Fibroblast of lung (primary cell): ENCODE measurements around the gene SLC6A11. TPM values are rescaled to one million over a fixed set of nuclear protein-coding genes. Genes with fewer than 3 reads are reported as not detected.

Source experiments
- DNase-seq, 2 donors: peaks; one replicate each; pipeline versions ENCODE4 v3.0.0 to v3.0.0-alpha.2; 2010; ENCODE audit warnings: low read depth in 2 of 2
- H2AFZ ChIP-seq: 2 replicates; pipeline ENCODE4 v1.5.1; 2012; ENCODE audit warnings: low read length, control low read depth, inconsistent platforms
- H3K27ac ChIP-seq: 2 replicates; pipeline ENCODE4 v1.5.1; 2011; ENCODE audit warnings: low read length, control low read depth; ENCODE audit not compliant: insufficient read depth
- H3K27me3 ChIP-seq: 2 replicates; pipeline ENCODE4 v1.5.1; 2011; ENCODE audit warnings: mild to moderate bottlenecking, low read length; ENCODE audit not compliant: control insufficient read depth, insufficient read depth
- H3K36me3 ChIP-seq: 2 replicates; pipeline ENCODE4 v1.5.1; 2011; ENCODE audit warnings: low read length; ENCODE audit not compliant: control insufficient read depth, insufficient read depth
- H3K4me1 ChIP-seq: 2 replicates; pipeline ENCODE4 v1.5.1; 2011; ENCODE audit warnings: low read length; ENCODE audit not compliant: control insufficient read depth, insufficient read depth; ENCODE audit errors: extremely low read depth
- H3K4me2 ChIP-seq: 2 replicates; pipeline ENCODE4 v1.5.1; 2011; ENCODE audit warnings: low read length, control low read depth; ENCODE audit not compliant: insufficient read depth; ENCODE audit errors: extremely low read depth
- H3K4me3 ChIP-seq, 4 experiments: fragments of 200-600 bp in 1 of 4; sonication (generic) in 1 of 4; replicated peaks in 1 of 4; 2 replicates each; pipeline ENCODE4 v1.5.1; 2011 to 2016; ENCODE audit warnings: low read length in 4 of 4, low read depth in 3 of 4, mild to moderate bottlenecking in 3 of 4, control low read depth in 2 of 4, inconsistent platforms in 1 of 4, mixed read lengths in 1 of 4; ENCODE audit not compliant: insufficient read depth in 1 of 4; ENCODE audit errors: control extremely low read depth in 1 of 4
- H3K79me2 ChIP-seq: 2 replicates; pipeline ENCODE4 v1.5.1; 2012; ENCODE audit warnings: mild to moderate bottlenecking, low read length, inconsistent platforms; ENCODE audit not compliant: control insufficient read depth, insufficient read depth
- H3K9ac ChIP-seq: 2 replicates; pipeline ENCODE4 v1.5.1; 2011; ENCODE audit warnings: mild to moderate bottlenecking, low read length, control low read depth; ENCODE audit not compliant: insufficient read depth
- H3K9me3 ChIP-seq: 2 replicates; pipeline ENCODE4 v1.5.1; 2012; ENCODE audit warnings: low read depth, low read length; ENCODE audit not compliant: control insufficient read depth, insufficient read depth
- H4K20me1 ChIP-seq: 2 replicates; pipeline ENCODE4 v1.5.1; 2011; ENCODE audit warnings: low read length; ENCODE audit not compliant: control insufficient read depth, insufficient read depth; ENCODE audit errors: extremely low read depth
- EZH2 ChIP-seq: IDR thresholded peaks from 2 replicates; pipeline ENCODE4 v1.5.1; 2012; ENCODE audit warnings: low read length, control low read depth, mild to moderate bottlenecking; ENCODE audit errors: missing control alignments
- polyA plus RNA-seq, 2 donors: library from polyadenylated mRNA; depleted of rRNA in 1 of 2; stranded (reverse) in 1 of 2; unstranded in 1 of 2; fragments of >200 nt; gene quantifications; 2 replicates each; pipeline ENCODE4 v1.2.1, GENCODE V29; 2011 to 2012; ENCODE audit warnings: missing spikeins in 1 of 2
- total RNA-seq: library from RNA; depleted of rRNA; stranded (reverse); fragments of >200 nt; gene quantifications from 2 replicates; pipeline ENCODE4 v1.2.1, GENCODE V29; 2014
- TF ChIP-seq, protein P1 (sequence below), 2 donors: IDR thresholded peaks in 1 of 2; conservative IDR thresholded peaks in 1 of 2; 1 replicate in 1 of 2; 2 replicates in 1 of 2; pipeline ENCODE4 v1.5.1; 2011 to 2012; ENCODE audit warnings: low read length in 2 of 2, control low read depth in 1 of 2, inconsistent platforms in 1 of 2, low read depth in 1 of 2, mild to moderate bottlenecking in 1 of 2

SLC6A11 gene
- total and polyA plus RNA-seq, 2 donors (not counting 1 experiment from before 2014, with no cell fraction given) = 0.05 TPM; not detected in 1

DNA sequence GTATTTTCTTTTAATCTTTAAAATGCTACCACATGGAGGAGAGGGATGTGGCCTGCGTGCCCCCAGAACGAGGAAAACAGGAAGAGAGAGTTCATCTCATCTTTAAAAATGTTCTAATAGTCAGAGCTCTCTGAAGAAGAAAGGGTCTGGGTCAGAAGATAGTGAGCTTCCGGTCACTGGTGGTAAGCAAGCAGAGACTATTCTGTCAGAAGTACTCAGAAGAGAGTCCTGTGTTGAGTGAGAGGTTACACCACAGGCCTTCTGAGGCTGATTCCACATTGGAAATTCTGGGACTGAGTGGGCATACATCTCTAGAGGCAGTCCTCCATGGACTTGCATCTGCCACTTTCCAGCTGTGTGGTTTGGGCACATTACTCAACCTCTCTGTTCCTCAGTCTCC lies 94.3 kb downstream of the SLC6A11 start:
- Histone ChIP-seq H3K4me1 (no peaks in the 10 kb centered on the region), H3K27me3 (no peaks in the 10 kb centered on the region), H3K4me3 (no peak overlapping the region), H3K27ac (no peak overlapping the region), H3K9me3 (no peaks in the 10 kb centered on the region), H2AFZ (no peak overlapping the region), H3K4me2 (no peak overlapping the region), H4K20me1 (no peaks in the 10 kb centered on the region), H3K79me2 (no peaks in the 10 kb centered on the region), H3K36me3 (no peaks in the 10 kb centered on the region), H3K9ac (no peak overlapping the region)
- DNase-seq = no peak
- no peak for TF ChIP-seq EZH2
- TF ChIP-seq, protein P1, sequence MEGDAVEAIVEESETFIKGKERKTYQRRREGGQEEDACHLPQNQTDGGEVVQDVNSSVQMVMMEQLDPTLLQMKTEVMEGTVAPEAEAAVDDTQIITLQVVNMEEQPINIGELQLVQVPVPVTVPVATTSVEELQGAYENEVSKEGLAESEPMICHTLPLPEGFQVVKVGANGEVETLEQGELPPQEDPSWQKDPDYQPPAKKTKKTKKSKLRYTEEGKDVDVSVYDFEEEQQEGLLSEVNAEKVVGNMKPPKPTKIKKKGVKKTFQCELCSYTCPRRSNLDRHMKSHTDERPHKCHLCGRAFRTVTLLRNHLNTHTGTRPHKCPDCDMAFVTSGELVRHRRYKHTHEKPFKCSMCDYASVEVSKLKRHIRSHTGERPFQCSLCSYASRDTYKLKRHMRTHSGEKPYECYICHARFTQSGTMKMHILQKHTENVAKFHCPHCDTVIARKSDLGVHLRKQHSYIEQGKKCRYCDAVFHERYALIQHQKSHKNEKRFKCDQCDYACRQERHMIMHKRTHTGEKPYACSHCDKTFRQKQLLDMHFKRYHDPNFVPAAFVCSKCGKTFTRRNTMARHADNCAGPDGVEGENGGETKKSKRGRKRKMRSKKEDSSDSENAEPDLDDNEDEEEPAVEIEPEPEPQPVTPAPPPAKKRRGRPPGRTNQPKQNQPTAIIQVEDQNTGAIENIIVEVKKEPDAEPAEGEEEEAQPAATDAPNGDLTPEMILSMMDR (conservative IDR thresholded peaks at IDR 0.05 in 1 of 2, IDR thresholded peaks at IDR 0.05 in 1 of 2; ENCODE audit: low read depth in 1 of 2, low read length in 2 of 2) = no peak

DNA sequence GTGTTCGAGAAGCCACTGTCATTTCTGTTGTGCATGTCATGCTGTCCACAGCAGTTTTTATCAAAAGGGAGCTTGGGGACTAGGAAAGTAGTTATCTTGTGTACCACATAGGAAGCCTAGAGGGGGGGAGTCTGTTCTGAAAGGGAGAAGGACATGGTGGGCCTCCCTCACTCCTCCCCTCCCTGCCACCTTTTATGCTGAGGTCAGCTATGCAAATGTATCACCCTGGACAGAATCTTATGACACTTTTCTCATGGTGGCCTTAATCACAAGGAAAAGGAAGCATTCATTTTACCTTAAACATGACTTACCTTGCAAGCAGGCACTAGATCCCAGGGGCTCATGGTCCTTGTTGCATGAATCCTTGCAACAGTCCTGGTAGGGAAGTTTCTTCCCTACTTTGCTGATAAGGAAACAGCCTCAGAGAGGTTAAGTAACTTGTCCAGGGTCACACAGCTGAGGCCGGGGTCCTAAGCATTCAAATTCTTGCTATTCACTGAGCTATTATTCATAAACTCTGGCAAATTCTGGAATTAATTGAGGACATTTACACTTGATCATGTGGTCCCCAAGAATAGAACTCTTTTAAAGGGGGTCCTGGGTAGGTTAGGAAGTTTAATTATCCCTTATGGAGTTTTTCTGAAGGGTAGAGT lies 95.4 kb downstream of the SLC6A11 start:
- Histone ChIP-seq H2AFZ (no peak overlapping the region), H3K4me3 (no peak overlapping the region), H3K4me1 (no peaks in the 10 kb centered on the region), H3K4me2 (no peak overlapping the region), H3K27ac (no peak overlapping the region), H3K36me3 (no peaks in the 10 kb centered on the region), H4K20me1 (no peaks in the 10 kb centered on the region), H3K9me3 (no peaks in the 10 kb centered on the region), H3K79me2 (no peaks in the 10 kb centered on the region), H3K27me3 (no peaks in the 10 kb centered on the region), H3K9ac (no peak overlapping the region)
- no peak for DNase-seq
- no peak for TF ChIP-seq EZH2
- TF ChIP-seq, protein P1 (conservative IDR thresholded peaks at IDR 0.05 in 1 of 2, IDR thresholded peaks at IDR 0.05 in 1 of 2; ENCODE audit: low read depth in 1 of 2, low read length in 2 of 2) = no peak

DNA sequence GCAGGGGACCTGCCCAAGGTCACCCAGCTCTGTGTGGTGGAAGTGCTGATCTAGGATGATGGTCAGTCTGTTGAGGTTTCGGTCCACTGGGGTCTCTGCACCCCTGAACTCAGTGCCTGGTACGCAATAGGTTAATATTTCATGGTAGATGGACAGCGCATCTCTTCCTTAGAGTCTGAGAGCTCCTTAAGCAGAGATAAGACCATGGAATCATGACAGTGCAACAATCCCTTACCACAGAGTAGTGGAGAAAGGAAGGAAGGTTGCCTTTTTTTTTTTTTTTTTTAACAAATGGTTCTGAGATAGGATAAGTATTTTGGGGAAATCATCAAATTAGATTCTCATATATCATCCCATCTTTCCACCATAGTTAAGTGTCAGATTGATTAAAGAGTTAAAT lies 96.8 kb downstream of the SLC6A11 start:
- H3K9ac ChIP-seq = no peak overlapping the region
- H3K79me2 ChIP-seq = no peaks in the 10 kb centered on the region
- no peaks in the 10 kb centered on the region for H4K20me1 ChIP-seq
- H3K36me3 ChIP-seq = no peaks in the 10 kb centered on the region
- H2AFZ ChIP-seq = no peak overlapping the region
- no peaks in the 10 kb centered on the region for H3K27me3 ChIP-seq
- DNase-seq = no peak
- H3K27ac ChIP-seq = no peak overlapping the region
- no peak overlapping the region for H3K4me2 ChIP-seq
- no peaks in the 10 kb centered on the region for H3K4me1 ChIP-seq
- no peak overlapping the region for H3K4me3 ChIP-seq
- TF ChIP-seq, protein P1 (conservative IDR thresholded peaks at IDR 0.05 in 1 of 2, IDR thresholded peaks at IDR 0.05 in 1 of 2; ENCODE audit: low read depth in 1 of 2, low read length in 2 of 2) = no peak
- no peak for TF ChIP-seq EZH2
- no peaks in the 10 kb centered on the region for H3K9me3 ChIP-seq
